GM18867 (cell line): Measurements from ENCODE around the gene ZNRD2.
A peak's percentile ranks its signal among the peaks of the same experiment; 100 is the strongest.

Experiments used
- ATAC-seq: cut with Tn5 transposase; IDR thresholded peaks from one replicate; pipeline ENCODE4 v1.9.1; 2021; ENCODE audit warnings: mild to moderate bottlenecking, moderate library complexity; ENCODE audit not compliant: unreplicated experiment

The ZNRD2 gene

DNA sequence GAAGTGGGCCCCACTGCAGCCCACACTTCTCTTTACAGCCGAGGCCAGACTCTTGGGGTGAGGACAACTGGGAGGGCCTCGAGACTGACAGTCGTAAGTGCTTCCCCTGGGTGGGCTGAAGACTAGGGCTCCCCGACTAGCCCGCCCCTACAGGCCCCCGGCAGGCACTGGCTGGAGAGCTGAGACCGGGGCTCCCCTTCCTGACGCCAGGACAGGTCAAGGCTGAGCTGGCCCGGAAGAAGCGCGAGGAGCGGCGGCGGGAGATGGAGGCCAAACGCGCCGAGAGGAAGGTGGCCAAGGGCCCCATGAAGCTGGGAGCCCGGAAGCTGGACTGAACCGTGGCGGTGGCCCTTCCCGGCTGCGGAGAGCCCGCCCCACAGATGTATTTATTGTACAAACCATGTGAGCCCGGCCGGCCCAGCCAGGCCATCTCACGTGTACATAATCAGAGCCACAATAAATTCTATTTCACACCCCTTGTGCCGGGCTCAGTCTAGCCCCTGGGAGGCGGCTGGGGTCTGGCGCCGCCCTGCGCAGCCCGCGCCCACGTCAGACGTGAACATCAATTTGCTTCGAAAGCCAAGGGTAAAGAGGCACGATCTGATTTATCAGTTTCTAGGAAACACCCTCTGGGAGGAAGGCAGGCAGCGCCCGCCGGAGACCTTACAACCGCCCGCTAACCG, 31.9 kb upstream of the ZNRD2 start:
- no peak for ATAC-seq

DNA sequence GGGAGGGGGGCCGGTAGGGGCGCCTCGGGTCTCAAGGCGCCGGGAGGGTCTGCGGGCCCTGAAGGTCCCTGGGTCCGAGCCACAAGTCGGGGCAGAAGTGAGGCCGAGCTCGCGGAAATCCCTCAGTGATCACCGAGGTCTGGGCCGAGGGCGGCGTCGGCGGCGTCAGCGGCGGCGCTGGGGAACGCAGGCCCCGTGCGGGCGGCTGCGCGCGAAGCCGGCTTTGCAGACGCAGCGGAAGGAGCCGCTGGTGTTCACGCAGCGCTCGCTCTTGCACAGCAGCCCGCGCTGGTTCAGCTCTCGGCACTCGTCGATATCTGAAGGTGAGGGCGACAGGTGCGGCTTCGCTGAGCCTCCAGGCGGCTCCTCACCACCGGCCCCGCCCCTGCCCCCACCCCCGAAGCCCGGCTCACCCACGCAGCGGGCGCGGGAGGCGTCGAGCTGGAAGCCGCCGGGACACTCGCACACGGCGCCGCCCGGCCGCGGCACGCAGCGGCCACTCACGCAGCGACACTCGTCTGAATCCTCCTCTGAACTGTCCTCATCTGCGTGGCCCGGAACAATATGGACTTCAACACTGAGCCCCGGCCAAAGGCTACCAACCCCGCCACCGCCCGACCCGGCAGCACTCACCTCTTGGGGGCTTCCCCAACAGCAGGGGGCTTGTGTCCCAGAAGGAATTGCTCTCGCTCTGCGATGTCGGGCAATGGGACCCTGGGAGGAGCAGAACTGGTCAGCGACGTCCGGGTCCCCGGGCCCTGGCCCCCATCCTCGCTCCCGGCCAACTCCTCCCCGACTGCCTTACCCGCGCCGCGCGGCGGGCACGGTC, 31.1 kb upstream of the ZNRD2 start:
- ATAC-seq: no peak

DNA sequence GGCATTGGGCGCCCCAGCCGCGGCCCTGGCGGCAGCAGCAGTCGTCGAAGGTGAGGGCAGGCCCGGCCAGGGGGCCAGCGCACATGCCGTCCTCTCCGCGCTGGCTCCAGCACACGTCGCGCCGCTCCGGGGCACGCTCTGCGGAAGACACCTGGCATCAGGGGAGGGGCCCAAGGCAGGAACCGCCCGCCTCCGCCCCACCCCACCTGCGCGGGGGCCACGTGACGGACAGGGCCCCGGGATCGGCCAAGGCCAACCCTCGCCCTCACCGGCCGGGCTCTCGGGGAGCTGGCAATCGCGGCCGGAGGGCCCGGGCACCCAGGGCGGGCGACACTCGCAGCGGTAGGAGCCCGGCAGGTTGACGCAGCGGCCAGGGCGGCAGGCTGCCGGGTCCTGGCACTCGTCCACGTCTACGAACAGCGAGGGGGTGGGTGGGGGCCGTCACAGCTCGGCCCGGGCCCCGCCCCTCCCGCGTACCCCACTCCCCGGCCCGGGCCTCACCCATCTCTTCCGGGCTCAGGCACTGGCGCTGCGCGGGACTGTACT, 30.5 kb upstream of the ZNRD2 start:
- ATAC-seq: peak; percentile 52

DNA sequence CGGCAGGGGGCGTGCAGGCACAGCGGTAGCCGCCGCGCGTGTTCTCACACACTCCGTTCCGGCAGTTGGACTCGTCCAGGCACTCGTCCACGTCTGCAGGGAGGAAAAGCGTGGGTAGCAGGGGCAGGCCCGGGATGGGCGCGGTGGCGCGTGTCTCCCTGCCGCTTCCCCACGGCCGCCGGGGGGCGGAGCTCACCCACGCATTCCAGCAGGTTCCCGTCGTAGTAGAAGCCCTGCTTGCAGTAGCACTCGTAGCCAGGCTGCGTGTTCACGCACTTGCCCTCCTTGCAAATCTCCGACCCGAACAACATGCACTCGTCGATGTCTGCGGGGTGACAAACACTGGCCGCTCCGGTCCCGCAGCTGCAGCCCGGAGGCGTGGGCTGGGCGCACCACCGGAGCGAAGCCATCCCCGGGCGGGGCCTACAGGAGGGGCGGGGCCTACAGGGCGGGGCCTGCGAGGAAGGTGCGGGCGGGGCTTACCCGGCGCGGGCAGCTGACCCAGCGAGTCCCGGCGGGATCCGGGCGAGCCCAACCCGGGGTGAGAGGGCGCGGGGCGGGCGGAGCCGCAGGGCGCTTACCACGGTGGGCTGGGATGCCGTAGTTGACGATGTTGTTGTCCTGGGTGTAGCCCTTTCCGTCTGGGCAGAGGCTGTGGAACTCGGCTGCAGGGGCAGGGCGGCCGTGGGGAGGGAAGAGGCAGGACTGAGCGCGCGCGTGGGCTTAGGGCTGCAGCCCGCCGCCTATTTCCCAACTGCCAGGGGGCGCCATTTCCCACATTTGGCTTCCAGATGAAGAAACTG, 29.8 kb upstream of the ZNRD2 start:
- ATAC-seq: peak; percentile 59

DNA sequence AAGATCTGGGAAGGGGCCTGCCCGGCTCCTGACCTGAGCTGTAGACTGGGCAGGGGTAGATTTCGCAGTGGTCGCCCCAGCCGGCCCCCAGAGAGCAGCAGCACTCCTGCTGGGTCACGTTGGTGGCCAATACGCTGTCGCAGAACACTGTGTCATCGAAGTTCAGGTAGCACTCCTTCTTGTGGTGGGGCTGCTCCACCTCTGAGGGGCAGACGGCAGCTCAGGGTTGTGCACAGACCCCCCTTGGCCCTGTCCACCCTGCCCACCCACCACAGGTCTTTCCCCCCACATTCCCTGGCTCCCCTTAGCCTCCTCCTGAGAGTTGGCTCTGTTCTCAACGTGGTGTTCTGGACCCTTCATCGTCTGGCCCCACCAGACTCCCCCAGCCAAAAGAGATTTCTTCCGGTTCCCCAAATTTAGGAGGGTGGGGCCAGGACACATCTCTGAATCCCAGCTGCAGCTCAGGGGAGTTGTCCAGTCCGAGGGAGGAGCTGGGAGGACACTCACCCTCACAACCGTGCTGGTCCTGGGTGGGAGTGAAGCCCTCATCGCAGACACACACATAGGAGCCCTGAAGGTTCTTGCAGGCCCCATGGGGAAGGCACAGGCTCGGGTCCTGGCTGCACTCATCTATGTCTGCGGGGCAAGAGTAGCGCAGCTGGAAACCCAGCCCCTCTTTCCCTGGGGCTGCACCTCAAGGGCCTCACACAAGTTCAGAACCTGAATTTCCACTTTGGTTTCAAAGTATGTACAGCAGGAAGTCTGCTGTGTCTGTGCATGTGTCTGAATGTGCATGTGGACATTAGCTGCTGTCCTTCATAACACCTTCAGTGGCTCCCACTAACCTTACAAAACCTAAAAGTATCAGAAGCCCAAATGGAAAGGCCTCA, 28.9 kb upstream of the ZNRD2 start:
- no peak for ATAC-seq

DNA sequence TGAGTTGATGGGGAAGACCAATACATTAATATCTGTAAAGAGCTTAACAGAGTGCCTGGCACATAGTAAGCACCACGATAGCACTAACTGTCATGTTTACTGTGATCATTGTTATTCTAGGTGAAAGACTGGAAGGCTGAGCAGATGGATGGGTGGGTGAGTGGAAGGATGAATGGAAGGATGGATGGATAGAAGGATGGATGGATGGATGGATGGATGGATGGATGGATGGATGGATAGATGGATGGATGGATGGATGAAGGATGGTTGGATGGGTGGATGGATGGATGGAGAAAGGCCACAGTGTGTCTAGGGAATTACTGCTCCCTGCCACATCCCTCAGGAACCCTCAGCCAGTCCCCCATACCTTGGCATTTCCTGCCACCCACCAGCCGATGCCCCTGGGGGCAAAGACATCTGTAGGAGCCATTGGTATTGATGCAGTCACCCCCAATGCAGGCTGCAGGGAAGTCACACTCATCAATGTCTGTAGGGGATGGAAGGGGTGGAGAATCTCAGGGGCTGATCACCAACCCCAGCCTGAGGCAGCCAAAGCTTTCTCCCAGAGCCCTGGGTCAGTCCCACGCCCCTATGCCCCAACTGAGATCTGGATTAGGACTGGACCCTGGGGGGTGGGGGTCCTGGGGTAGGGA, 27.4 kb upstream of the ZNRD2 start:
- ATAC-seq: no peak

GRCh38 chr11:65545853-65546216, 24.4 kb upstream of the ZNRD2 start:
- ATAC-seq: no peak

- ATAC-seq: peak; percentile 61
These were observed 23.9 kb upstream of the ZNRD2 start for GRCh38 chr11:65546217-65546958.

DNA sequence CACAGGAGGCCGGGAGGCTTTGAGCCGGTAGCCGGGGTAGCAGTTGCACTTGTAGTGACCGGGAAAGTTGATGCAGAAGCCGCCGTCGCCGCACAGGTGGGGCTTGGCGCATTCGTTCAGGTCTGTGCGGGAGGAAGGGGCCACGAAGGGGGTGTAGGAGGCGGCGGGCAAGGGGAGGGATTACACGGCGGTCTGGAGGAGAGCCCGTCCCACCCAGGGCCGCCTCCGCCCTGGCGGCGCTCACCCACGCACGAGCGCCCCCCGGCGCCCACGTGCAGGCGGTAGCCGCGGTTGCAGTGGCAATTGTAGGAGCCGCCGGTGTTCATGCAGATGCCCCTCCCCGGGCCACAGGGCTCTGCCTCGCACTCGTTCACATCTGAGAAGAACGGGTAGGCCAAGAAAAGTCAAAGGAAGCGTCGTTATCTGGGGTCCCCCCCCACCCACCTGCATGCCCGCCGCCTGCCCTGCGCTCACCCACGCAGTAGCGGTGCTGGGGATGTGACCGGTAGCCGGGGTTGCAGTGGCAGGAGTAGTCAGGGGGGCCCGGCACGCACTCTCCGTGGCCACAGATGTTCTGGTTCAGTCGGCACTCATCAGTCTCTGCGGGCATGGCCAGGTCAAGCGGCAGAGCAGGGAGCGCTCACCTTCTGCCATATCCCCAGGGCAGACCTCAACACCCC, 22.7 kb upstream of the ZNRD2 start:
- ATAC-seq: no peak

- no peak for ATAC-seq
These were observed 21.9 kb upstream of the ZNRD2 start for GRCh38 chr11:65548395-65548794.

- ATAC-seq: no peak
These were observed 21.2 kb upstream of the ZNRD2 start for GRCh38 chr11:65549096-65549495.

- ATAC-seq: peak; percentile 63
These were observed 18.5 kb upstream of the ZNRD2 start for GRCh38 chr11:65551572-65552387.

- no peak for ATAC-seq
These were observed 17.8 kb upstream of the ZNRD2 start for GRCh38 chr11:65552388-65552951.

GRCh38 chr11:65553301-65554001, 16.8 kb upstream of the ZNRD2 start:
- no peak for ATAC-seq

GRCh38 chr11:65554057-65554818, 16.0 kb upstream of the ZNRD2 start:
- no peak for ATAC-seq

DNA sequence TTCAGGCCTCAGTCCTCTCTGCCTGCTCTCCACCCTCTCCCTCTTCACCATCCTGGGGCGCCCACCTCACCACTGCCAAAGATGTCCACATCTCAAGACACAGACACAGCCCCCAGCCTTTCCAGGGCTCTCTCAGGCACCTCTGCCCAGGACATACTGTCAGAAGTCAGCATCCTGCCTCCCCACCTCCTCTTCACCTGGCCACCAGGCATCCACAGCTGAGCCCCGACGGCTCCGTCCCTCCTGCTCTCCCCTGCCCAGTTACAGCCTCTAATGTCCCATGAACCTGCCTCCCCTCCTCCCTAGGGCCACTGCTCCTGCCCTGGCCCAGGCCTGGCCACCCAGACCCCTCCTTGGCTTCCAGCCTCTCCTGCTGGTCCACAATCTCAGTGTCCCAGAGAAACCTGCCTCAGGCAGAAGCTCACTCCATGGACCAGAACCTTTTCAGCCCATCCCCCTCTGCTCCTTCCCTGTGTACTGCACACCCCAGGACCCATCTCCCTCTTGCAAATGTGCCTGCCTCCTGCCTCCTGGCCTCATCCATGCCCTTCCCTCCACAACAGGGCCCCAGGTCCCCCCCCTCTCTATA, 15.3 kb upstream of the ZNRD2 start:
- ATAC-seq: no peak
